Tibial nerve (tissue), 4 donors: Measurements from ENCODE around the gene NLRP12.
A peak's percentile ranks its signal among the peaks of the same experiment; 100 is the strongest.

Source experiments
- EP300 ChIP-seq, 2 donors: sonication (generic); formaldehyde crosslinking; IDR thresholded peaks; one replicate each; pipeline ENCODE4 v1.6.1; 2017; ENCODE audit warnings: antibody characterized with exemption in 2 of 2, mild to moderate bottlenecking in 1 of 2
- POLR2A ChIP-seq, 2 donors: fragments of 450-650 bp; IDR thresholded peaks; one replicate each; pipeline ENCODE4 v1.6.1; 2017; ENCODE audit warnings: antibody characterized with exemption in 2 of 2, mild to moderate bottlenecking in 2 of 2, moderate library complexity in 2 of 2
- TF ChIP-seq, protein P1 (sequence below), 5 experiments: fragments of 200-600 bp in 3 of 5; fragments of 450-650 bp in 2 of 5; sonication (generic) in 3 of 5; IDR thresholded peaks; one replicate each; pipeline ENCODE4 v1.5.1; 2016 to 2019; ENCODE audit warnings: antibody characterized with exemption in 5 of 5, mild to moderate bottlenecking in 3 of 5, moderate library complexity in 2 of 5

DNA sequence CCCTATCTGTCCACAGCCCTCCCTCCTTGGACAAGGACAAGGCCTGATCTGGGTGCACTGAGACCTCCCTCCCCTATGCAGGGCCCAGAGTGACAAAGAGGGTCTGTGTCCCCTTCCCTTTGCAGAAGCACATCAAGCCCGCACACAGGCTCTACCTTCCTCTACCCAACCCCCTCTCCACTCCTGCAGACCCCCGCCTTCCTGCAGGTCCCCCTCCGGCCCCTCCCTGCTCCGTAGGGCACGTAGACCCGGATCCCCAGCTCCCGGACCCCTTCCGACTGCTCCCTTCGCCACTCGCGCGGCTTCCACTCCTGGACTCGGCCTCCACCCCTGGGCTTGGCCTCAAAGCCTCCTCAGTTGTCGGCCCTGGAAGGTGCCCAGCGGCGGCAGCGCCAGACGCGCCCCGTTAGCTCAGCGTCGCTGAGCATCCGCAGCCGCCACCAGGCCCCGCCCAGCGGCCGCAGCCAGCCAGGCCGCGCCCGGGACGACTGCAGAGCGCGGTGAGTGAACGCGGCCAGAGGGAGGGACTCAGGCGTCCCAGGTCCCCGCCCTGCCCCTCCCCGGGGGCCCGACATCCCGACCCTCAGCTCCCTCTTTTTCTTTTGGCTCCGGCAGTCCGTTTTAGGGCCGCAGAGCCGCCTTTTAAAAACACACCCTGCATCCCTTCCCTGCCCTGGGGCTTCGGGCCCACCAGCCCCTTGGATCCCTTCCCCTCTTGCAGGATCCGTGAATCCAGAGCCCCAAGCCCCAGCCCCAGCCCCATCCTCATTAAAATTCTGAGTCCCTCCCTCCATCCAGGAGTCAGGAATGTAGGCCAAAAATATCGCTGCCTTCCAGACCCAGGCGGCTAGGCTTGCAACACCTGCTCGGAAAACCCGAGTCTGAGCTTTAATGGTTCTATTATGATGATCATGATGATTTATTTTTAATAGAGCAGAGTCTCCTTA is 42.1 kb upstream of the NLRP12 start:
- TF ChIP-seq, protein P1, sequence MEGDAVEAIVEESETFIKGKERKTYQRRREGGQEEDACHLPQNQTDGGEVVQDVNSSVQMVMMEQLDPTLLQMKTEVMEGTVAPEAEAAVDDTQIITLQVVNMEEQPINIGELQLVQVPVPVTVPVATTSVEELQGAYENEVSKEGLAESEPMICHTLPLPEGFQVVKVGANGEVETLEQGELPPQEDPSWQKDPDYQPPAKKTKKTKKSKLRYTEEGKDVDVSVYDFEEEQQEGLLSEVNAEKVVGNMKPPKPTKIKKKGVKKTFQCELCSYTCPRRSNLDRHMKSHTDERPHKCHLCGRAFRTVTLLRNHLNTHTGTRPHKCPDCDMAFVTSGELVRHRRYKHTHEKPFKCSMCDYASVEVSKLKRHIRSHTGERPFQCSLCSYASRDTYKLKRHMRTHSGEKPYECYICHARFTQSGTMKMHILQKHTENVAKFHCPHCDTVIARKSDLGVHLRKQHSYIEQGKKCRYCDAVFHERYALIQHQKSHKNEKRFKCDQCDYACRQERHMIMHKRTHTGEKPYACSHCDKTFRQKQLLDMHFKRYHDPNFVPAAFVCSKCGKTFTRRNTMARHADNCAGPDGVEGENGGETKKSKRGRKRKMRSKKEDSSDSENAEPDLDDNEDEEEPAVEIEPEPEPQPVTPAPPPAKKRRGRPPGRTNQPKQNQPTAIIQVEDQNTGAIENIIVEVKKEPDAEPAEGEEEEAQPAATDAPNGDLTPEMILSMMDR (IDR thresholded peaks at IDR 0.05) = peak in 1 of 5 experiments; percentile 20
- TF ChIP-seq EP300 (IDR thresholded peaks at IDR 0.05) = no peak
- no peak for TF ChIP-seq POLR2A (IDR thresholded peaks at IDR 0.05)
